Regular cardiac myocyte (primary cell): ENCODE results near the gene MYBPC2. TPM values are rescaled to one million over a fixed set of nuclear protein-coding genes. Genes with fewer than 3 reads are reported as not detected.

Source experiments
- total RNA-seq: library from RNA; depleted of rRNA; stranded (reverse); fragments of >200 nt; gene quantifications from 2 replicates; pipeline ENCODE4 v1.2.3, GENCODE V29; 2014

Gene MYBPC2
- not detected in 2 replicates for total RNA-seq

GRCh38 chr19:50432221-50433028, at the start of gene MYBPC2:
MYBPC2 (plus strand) TSS chr19:50432892; CDS start chr19:50432954, 62 bp downstream.

DNA sequence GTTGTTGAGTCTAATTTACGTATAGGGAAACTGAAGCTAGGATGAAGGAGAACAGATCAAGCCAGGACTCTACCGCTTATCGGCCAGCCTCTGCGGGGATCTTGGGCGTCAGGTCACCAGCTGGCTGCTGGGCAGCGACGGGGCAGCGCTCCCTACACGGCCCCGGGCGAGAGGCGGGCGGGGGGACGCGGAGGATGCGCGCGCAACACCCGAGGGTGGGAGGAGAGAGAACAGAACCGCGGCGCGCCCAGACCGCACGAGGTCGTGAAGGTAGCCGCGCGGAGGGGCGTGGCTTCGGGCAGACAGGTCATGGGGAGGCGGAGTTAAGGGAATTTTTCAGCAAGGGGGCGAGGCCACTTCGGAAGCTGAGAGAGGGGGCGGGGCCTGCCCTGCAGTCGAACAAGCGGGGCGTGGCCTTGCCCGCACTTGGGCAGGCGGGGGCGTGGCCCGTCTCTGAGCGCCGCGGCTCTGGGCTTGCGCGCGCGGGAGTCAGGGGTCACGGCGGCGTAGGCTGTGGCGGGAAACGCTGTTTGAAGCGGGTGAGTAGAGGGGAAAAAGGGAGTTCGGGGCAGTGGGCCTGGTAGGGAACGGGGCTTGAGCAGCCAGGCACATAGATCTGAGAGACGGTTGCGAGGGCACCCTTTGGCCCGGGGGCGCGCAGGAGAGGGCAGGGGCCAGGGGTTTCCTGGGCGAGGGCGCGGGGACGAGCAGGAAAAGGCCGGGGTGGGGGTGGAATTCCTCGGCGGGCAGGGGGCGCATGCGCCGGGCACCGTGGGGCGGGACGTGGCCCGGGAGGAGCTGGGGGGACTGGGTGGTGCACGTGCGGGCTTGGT, 48.6 kb upstream of the MYBPC2 start, which contains the start of gene POLD1:
Gene POLD1, plus strand, starts transcription at position 496 of the 833 bp plus-strand sequence. CDS start 14,505 bp downstream, outside the sequence.

GRCh38 chr19:50418176-50419021, 14.3 kb upstream of the MYBPC2 start, which contains the start of gene SPIB:
SPIB (plus strand) TSS chr19:50418938; CDS start chr19:50418963, 25 bp downstream.

DNA sequence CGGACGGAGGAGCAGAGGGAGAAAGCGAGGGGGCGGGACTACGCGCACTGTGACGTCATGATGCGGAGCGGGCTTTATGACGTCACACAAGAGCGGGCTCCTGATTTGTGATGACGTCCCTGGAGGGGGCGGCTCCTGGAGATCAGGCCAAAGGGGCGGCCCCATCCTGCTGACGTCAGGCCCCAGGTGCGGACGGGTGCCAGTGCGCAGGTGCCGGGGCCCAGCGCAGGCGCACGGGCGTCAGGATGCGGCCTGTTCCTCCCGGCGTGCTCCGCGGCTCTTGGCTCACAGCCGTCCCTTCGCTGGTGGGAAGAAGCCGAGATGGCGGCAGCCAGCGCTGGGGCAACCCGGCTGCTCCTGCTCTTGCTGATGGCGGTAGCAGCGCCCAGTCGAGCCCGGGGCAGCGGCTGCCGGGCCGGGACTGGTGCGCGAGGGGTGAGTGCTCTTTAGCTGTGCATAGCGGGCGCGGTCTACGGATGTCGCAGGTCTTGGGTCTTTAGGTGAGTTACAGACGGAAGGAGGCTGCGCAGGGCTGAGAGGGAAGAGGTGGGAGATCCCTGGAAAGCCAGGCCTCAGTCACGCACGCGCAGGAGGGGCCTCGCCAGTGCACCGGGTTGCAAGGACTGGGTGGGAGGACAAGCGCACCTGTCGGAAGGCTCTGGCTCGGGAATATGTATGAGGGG, 43.7 kb downstream of the MYBPC2 start, which contains the start of the genes EMC10 and GARIN5A:
Gene EMC10, plus strand, starts transcription at position 284 of the 683 bp plus-strand sequence. Its CDS starts 38 bp downstream, at position 322.
Gene GARIN5A, minus strand, starts transcription at position 625 of the 683 bp plus-strand sequence. Its CDS starts 460 bp downstream, at position 165.

GRCh38 chr19:50511069-50511822, 78.6 kb downstream of the MYBPC2 start, which contains the start of gene JOSD2:
JOSD2 (minus strand) TSS chr19:50511191; CDS start chr19:50510431, 760 bp downstream.

DNA sequence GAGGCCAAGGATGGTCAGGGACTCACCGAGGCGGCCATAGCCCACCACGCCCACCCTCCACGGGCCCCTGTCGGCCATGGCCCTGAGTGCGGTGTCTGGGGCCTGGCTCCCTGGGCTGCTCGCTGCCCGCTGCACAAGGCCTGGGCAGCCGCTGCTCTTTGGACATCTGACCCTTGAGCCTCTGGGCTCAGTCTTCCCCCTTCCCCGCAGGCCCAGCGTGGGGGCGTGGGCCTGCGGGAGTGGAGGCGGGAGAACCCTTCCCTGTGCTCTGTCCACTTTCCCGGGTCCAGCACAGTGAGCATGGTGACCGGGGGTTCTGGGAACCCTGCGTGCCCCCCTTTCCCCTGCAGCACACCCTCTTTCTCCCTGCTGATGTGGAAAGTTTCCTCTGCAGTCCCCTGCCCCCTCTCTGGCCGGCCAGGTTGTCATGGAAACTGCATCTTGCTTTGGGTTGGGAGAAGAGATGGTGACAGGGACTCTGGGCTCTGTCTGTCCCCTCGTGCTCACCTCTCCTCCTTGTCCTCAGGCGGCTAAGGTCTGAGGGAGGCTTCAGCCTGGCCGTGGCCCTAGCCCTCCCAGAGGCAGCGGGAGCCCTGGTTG, 81.2 kb downstream of the MYBPC2 start, which contains the start of gene ASPDH:
Gene ASPDH, minus strand, starts transcription at position 168 of the 600 bp plus-strand sequence. Its CDS starts 90 bp downstream, at position 78.

Other genes with a start within 250 kb of the MYBPC2 start
- under 0.01 TPM in 1 of 2 replicates, not detected in the other for gene MYH14, start 229.3 kb upstream of the MYBPC2 start, total RNA-seq
- under 0.01 and 0.28 TPM in 2 replicates for gene KCNC3, start 103.5 kb upstream of the MYBPC2 start, total RNA-seq
- 0.19 and 0.28 TPM in 2 replicates for gene NAPSA, start 67.3 kb upstream of the MYBPC2 start, total RNA-seq
- 77.8 and 121 TPM in 2 replicates for gene NR1H2, start 56.4 kb upstream of the MYBPC2 start, total RNA-seq
- 17.2 and 52.9 TPM in 2 replicates for gene POLD1, start 48.5 kb upstream of the MYBPC2 start, total RNA-seq
- not detected in 2 replicates for gene SPIB, start 14.0 kb upstream of the MYBPC2 start, total RNA-seq
- 33.9 and 38.9 TPM in 2 replicates for gene EMC10, start 43.6 kb downstream of the MYBPC2 start, total RNA-seq
- gene GARIN5A, start 44.0 kb downstream of the MYBPC2 start, total RNA-seq: 0.28 TPM in 1 of 2 replicates, not detected in the other
- 16.6 and 37.2 TPM in 2 replicates for gene JOSD2, start 78.3 kb downstream of the MYBPC2 start, total RNA-seq
- gene ASPDH, start 81.0 kb downstream of the MYBPC2 start, total RNA-seq: not detected in 2 replicates
- 0.38 and 0.85 TPM in 2 replicates for gene LRRC4B, start 135.5 kb downstream of the MYBPC2 start, total RNA-seq
- under 0.01 and 0.85 TPM in 2 replicates for gene SYT3, start 207.0 kb downstream of the MYBPC2 start, total RNA-seq
- not detected in 2 replicates for gene C19orf81, start 216.6 kb downstream of the MYBPC2 start, total RNA-seq